HuH-7 (cell line): ENCODE measurements around the gene RASGEF1B.
"Not testable (repeated sequence)": the region's sequence is repeated elsewhere in the genome, so short reads cannot be mapped to it uniquely, and the experiment has no call there.

ENCODE experiments used
- DNase-seq: peaks from one replicate; pipeline ENCODE4 v3.0.0; 2011; ENCODE audit warnings: low spot score

The RASGEF1B gene

DNA sequence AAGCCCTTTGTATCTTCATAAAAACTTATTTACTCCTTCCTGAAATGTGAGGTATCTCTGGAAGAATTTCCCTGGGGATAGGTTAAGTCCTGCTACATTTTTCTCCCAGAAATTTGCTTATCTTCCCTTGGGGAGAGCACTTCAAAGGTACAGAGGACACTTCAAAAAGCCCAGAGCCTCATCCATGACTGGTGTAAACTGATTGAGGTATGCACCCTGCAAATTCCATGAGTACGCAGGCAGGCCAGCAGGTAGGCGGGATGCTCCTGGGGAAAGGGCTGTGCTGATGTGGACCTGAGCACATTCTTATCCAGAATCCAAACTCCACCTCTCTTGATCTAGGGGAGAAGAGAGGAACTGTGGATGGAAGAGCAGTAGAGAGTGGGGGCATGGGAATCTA, 26.3 kb upstream of the RASGEF1B start:
- DNase-seq: no peak

DNA sequence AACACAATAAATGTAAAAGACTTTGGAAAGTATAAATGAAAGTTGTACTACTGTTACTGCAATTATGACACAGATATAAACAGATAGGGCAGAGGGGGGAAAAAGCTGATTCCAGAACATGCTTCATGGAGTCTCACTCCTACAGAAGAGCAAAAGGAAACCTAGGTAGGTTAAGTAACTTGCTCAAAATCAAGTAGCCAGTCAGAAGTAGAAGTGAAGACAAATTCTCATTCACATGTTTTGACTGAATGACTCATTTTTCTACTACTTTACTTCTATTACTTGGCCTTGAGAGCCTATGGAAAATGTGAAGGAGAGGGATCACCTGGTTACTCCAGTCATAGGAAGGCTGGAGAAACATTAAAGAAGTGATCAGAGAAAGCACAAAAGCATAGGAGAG, 23.6 kb upstream of the RASGEF1B start:
- DNase-seq: no peak

DNA sequence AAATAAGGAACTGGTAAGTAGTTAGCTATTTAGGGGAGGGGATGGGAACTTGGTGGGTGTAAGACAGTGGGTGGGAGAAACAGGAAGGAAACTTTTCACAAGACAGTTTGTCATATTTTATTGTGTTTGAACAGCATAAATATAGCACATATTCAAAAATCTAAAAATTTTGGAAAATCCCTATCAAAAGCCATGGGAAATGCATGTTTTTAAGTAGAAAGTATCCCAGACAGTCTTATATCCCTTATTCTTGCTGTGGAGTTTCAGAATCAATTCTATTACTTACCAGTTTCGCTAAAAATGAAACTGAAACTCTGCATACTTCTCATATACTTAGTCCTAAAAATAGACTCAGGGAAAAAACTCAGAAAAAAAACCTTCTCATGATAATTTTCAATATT, 22.3 kb upstream of the RASGEF1B start:
- no peak for DNase-seq

DNA sequence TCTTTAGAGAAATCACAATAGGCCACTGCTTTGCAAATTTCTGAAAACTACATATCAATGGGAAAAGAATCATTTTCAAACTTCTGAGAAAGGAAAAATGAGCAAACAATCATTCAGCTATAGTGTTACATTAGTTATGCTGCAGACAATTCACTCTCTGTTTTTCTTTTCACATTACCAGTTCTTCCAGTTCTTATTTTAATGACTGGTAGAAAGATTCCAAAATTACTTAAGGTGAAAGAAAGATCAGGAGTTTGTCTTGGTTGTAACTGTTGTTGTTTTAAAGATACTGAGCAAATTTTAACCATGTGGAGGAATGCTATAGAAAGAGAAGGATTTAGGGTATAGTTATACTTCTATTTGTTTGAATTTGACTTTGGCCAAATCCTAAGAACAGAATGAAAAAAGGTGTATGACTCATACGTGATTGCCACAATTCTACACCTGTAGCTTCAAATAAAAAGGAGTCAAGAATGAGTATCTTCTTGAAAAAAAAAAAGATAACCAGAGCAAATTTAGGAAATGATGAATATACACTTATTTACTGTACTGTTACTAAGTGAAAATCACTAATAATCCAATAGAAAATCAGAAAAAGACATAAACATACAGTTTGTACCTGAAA, 21.0 kb upstream of the RASGEF1B start:
- DNase-seq: no peak

DNA sequence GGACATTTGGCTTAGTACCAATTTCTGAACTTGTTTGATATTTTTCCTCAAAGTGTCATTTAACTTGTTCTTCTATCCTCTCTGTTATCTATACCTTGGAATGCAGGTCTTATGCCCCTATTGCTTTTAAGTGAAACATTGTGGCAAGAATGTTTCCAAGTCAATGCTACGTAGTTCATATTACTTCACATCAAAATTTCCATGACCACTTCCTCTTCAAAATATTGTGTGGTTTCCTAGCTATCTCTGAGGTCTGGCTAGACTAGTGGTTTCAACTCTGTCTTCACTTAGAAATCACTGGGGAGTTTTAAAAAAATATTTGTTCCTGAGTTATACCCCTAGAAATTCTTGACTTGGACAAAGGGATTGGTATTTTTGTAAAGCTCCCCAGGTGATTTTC, 20.2 kb upstream of the RASGEF1B start:
- no peak for DNase-seq

DNA sequence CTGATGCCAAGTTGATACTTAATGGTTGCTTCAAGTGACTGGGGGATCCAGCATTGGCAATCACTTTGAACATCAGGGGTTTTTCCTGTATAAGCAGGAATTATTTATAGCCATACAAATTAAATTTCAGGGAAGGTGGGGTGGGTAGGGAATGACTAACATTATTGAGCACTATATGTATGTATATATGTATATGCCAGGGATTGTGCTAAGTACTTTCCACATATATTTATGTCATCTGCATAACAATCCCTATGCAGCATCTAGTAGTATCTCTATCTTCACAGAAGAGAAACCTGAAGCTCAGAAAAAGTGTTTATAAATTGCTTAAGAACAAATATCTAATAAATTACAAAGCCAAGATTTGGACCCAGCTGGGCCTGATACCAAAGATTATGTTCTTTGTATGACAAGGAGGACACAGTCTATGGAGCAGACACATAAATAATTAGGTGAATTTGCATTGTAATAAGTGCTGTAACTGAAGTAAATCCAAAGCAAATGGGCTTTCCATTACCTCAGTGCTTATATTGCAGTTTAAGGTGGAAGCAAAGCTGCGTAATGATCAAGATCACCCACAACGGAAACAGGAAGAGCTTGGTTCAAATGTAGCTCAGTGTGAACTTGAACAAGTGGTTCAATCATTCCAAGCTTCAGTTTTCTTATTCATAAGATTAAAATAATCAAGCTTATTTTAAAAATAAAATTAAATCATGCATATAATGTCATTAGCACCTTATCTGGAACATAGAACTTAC, 18.9 kb upstream of the RASGEF1B start:
- no peak for DNase-seq

DNA sequence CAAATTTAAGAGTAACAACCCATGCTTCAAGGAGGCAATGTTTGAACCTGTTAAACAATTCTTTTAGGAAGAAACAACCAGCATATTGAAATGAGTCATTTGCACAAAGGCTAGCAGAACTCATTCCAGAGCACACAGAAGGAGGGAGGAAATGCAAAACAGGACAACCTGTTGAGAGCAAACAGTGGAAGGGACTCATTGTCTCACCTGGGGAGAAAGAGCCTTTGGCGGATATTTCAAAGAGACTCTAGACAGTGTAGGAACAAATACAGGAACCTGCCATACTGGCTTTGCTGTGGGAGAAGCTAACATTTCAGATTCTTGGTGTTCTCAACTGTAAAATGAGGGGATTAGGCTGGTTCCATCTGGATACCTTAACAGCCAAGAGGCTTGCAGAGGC, 14.8 kb upstream of the RASGEF1B start:
- DNase-seq: no peak

DNA sequence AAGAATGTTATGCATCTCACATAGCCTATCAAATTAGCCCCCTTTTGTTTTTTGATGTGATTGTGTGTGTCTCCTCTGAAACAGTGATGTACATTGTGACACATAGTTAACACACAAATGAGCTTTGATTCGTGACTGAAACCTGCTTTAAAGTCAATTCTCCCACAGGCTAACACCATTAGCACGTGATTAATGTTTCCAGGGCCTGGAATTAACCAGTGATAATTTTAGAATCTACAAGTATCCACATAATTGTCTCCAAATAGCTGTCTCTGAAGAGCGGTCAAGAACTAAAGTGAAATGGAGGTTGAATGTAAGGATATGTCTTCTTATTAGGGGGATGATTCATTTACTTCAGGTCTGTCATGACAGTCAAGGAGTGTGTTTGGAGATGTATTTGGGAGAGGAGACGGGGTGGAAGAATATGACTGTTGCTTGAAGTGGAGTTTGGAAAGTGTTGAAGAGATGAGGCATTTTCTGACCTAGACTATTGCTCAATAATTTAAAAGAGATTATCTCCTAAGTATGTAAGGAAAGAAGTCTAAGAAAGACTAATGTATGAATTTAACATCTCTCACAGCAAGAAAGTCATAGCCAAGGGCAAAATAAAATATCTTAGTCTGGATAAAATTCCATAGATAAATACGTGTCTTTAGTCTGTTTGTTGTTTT, 13.7 kb upstream of the RASGEF1B start:
- no peak for DNase-seq

DNA sequence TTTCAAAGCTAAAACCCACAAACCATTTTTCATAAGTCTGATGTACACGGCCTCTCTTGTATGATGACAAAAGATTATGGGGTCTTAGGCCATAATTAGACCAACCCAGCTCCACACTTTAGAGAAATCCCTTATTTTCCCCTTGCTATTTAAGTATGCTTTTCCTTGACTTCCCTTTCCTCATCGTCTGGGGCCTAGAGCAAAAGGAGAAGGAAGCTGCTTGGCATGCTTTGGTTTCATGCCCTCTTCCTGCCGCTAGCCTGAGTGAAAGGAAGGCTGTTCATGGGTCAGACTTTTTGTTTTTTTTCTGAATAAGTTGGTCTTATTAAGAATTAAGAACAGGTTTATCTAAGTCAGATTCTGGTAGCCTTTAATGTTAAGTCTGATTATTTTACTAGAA, 10.6 kb upstream of the RASGEF1B start:
- DNase-seq: no peak

DNA sequence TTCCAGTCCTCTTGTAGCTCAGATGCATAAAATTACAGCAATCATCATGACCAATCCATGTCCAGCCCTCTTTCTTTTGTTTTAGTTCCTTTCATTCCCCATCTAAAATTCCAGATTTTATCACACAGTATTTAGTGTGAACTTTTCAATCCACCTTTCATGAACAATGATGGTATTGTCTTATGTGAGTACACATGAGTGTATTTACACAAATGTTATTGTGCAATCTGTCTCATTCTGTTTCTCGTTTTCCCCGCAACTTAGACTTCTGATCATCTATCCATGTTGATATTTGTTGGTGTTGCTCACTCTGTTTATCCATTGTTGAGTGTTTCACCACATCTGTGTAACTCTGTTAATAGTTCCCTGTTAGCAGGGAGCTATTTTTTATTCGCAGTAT, 9.4 kb upstream of the RASGEF1B start:
- DNase-seq: no peak

DNA sequence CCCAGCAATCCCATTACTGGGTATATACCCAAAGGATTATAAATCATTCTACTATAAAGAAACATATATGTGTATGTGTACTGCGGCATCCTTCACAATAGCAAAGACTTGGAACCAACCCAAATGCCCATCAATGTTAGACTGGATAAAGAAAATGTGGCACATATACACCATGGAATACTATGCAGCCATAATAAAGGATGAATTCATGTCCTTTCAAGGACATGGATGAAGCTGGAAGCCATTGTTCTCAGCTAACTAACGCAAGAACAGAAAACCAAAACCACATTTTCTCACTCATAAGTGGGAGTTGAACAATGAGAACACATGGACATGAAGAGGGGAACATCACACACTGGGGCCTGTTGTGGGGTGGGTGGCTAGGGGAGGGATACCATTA, 7.9 kb upstream of the RASGEF1B start:
- DNase-seq: not testable (repeated sequence)

DNA sequence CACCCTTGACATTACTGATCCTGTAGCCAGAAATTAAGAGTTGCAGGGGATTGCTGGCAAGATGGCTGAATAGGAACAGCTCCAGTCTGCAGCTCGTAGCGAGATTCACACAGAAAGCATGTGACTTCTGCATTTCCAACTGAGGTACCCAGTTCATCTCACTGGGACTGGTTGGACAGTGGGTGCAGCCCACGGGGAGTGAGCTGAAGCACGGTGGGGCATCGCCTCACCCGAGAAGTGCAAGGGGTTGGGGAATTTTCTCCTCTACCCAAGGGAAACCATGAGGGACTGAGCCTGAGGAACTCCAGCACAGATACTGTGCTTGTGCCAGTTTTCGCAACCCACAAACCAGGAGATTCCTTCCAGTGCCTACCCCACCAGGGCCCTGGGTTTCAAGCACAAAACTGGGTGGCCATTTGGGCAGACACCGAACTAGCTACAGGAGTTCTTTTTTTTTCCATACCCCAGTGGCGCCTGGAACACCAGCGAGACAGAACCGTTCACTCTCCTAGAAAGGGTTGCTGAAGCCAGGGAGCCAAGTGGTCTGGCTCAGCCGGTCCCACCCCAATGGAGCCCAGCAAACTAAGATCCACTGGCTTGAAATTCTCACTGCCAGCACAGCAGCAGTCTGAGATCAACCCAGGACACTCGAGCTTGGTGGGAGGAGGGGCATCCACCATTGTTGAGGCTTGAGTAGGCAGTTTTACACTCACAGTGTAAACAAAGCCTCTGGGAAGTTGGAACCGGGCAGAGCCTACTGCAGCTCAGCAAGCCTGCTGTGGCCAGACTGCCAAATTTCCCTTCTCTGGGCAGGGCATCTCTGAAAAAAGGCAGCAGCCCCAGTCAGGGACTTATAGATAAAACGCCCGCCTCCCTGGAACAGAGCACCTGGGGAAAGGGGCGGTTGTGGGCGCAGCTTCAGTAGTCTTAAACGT, 1.9 kb upstream of the RASGEF1B start:
- not testable (repeated sequence) for DNase-seq

DNA sequence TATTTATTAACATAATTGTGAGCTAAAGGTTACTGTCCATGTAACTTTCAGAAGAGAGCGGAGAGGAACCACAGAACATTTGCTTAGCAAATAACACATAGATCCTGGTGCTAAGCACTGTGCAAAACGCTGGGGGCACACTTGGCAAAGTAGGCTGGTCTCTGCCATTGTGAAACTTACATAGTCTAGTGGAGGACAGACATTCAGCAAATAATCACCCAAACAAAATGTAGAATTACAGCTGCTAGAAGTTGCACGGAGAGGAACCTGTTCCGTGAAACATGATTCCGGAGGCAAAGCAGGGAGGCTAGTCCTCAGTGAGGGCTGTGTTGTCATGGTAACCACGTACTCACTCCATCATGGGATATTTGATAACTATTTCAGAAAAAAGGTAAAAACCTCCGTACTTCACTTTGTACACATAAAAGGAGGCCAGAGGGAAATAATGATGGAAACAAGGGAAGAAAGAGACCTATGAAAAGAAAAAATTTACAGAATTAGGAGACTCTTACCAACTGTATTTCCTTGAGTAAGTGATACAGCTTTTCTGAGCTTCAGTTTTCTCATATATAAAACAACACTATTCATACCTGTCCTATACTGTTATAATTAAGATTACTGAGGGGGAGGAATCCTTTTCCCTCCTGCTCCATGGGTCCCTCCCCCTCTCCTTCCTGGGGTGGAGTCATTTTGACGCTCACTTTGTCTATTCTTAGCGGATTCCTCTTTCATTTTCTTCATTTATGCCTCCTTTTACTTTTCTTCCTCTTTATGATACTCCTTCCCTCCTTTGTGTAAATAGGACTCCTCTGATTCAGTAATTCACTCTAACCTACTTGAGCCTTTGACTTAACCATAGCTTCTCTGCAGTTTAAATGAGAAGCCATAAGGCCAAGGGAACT, 825 bp upstream of the RASGEF1B start:
- peak; percentile 28 for DNase-seq

DNA sequence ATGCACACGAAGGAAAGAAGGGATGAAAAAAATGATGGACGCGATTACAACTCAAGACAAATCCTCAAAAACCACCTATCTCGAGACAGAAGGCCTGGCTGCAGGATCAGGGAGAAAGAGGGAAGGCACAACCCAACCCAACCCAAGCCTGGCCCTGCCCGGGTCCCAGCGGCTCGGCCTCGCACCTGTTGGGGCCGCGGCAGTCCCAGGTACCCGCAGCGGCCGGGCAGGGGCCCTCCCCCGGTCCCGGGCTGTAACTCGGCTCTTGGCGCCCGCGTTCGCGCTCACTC, 464 bp downstream of the RASGEF1B start:
- DNase-seq: peak; percentile 11

DNA sequence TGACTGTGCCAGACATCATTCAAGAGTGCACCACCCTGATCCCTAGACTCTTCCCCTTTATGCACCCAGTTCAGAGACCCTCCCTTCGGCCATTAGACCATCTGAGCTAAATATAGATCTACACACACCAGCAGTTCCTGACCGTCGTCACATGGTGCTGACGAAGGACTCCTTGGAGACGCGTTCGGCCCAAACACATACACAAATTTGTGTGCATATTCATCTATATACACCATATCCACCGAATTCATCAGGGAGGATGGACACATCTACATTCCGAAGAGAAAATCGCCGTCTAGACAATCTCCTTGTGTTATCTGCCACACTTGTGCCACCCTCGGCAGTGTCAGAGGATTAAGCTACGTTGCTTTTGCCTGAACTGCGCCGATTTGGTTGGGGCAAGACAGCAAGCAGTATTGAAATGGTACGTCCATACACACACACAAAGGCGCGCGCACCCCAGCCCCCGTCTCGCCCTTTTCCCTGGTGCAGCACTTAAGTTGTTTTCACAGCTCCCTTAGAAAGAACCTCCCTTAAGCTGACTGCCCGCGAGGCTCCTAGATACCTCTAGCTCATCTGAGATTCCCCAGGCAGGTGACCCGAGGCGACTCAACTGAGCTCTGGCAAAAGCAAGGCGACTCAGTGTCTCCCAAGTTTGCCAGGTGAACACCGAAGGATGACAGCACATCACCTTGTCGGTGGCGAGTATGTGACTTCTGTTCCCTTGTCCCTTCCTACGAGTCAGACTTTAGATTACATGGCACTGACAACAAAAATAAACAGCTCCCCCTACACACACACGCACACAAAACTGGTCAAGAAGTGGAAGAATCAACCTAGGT, 1.0 kb downstream of the RASGEF1B start:
- DNase-seq: no peak

DNA sequence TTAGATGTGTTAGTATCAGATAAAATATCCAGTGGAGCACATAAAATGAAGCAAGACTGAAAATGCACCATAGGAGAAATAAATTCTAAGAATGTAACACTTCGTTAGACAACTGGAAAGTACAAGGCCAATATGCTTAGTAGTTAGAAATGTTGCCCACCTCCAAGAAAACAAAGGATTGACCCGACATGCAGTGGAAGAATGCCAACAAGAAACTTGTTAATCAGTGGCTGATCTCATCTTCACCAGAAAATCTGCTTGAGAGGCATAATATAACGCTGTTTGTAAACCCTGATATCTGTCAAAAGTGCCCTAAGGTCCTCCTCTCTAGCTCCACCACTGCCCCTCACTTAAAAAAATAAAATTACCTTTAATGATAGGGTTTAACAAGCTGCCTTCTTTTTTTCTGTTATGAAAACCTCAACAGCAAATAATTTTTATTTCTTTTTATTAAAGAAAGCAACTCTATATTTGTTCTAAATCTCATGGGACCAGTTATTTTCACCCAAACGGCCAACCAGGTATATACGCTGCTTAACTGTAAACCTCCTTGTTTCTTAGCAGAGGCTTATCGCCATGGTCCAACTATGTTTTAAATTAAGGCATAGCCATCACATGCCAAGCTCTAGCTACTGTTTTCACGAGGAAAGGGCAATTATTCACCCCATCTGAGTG, 1.8 kb downstream of the RASGEF1B start:
- no peak for DNase-seq

DNA sequence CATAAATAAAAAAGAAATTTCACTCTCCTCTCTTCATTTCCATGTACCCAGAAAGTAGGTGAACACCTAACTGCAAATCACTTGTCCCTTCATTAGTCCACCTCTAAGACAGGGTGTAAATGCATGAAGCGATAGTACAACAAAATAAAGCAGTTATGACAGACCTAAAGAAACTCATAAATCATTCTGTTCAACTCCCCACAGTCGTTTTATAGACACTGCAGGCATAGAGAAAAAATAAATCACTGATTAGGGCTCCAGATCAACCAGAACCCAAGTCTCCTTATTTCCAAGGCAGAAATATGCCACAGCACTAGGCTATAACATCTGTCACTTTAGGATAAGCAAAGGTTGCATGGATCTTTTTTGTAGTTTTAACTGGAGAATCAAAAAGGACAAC, 3.0 kb downstream of the RASGEF1B start:
- no peak for DNase-seq

DNA sequence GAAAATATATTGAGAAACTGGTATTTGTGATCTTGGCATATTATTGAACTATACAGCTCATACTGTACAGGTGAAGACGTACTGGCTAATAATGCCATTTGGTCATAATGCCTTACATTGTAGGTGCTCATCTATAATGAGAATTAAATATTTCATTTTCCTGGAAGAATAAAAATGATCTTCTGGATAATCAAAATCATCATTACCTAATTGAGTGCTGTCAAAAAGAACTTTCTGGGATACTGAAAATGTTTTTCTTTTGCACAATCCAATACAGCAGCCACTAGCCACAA, 4.1 kb downstream of the RASGEF1B start:
- DNase-seq: no peak

DNA sequence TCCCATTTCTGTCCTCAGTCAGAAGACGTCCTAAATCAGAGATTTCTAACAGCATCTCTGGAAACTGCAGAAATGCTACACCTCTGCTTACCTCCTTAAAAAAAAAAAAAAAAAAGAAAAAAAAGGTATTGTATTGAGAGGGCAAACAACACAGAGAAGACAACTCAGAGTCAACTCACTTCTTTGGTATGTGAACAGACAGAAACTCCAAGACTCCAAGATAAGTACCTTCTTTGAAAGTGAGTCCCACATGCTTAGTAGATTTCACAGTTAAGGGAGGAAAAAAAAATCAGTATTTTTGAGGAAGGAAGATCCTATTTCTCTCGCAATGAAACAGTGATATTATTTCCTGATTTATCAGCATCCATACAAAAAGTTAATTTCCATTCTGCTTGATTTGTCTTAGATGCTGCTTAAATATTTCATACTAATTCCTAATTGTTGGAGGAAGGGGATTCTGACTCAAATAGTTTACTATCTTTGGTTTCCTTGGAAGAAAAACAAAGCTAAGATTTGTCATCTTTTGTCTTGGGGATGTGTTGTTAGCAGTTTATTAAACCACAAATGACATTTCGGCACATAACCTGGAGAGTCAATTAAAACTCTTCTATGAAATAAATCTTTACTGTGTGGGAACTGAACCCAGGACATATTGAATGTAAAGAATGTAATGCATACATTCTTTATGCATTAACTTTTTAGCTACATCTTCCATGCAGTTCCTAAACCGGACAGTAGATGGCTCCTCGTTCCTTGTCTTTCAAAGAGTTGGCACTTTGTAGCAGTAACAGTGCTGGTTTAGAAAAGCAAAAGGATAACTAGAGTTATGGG, 4.7 kb downstream of the RASGEF1B start:
- peak; percentile 30 for DNase-seq
